ENCODE results near the gene KIF1C.

KIF1C gene

GRCh38 chr17:4950746-4951204, 47.0 kb upstream of the KIF1C start, which contains the start of gene ENO3:
Gene ENO3, plus strand, starts transcription at chr17:4951119. Its CDS starts 711 bp downstream, at chr17:4951830.
- no peak for DNase-seq (ENCODE audit: low spot score)
- in situ Hi-C loops (cut with MboI; ENCODE audit: low sequenced_read_pairs, unreplicated experiment): no loop called here
- TF ChIP-seq CTCF (IDR thresholded peaks at IDR 0.05; ENCODE audit: borderline replicate concordance, control extremely low read depth, extremely low read depth, insufficient read depth, missing control alignments): no peak

GRCh38 chr17:4951486-4951885, 46.3 kb upstream of the KIF1C start:
- no peak for DNase-seq (ENCODE audit: low spot score)
- in situ Hi-C loops (cut with MboI; ENCODE audit: low sequenced_read_pairs, unreplicated experiment): no loop called here
- TF ChIP-seq CTCF (IDR thresholded peaks at IDR 0.05; ENCODE audit: borderline replicate concordance, control extremely low read depth, extremely low read depth, insufficient read depth, missing control alignments): no peak

GRCh38 chr17:4953451-4953961, 44.2 kb upstream of the KIF1C start:
- in situ Hi-C loops (cut with MboI; ENCODE audit: low sequenced_read_pairs, unreplicated experiment): no loop called here
- DNase-seq (ENCODE audit: low spot score): no peak
- no peak for TF ChIP-seq CTCF (IDR thresholded peaks at IDR 0.05; ENCODE audit: borderline replicate concordance, control extremely low read depth, extremely low read depth, insufficient read depth, missing control alignments)

GRCh38 chr17:4955091-4955490, 42.7 kb upstream of the KIF1C start:
- in situ Hi-C loops (cut with MboI; ENCODE audit: low sequenced_read_pairs, unreplicated experiment): no loop called here
- no peak for TF ChIP-seq CTCF (IDR thresholded peaks at IDR 0.05; ENCODE audit: borderline replicate concordance, control extremely low read depth, extremely low read depth, insufficient read depth, missing control alignments)
- DNase-seq (ENCODE audit: low spot score): no peak

- DNase-seq (ENCODE audit: low spot score): no peak
- in situ Hi-C loops (cut with MboI; ENCODE audit: low sequenced_read_pairs, unreplicated experiment): no loop called here
- no peak for TF ChIP-seq CTCF (IDR thresholded peaks at IDR 0.05; ENCODE audit: borderline replicate concordance, control extremely low read depth, extremely low read depth, insufficient read depth, missing control alignments)
These were observed 41.2 kb upstream of the KIF1C start for GRCh38 chr17:4956493-4957061.

- DNase-seq (ENCODE audit: low spot score): no peak
- TF ChIP-seq CTCF (IDR thresholded peaks at IDR 0.05; ENCODE audit: borderline replicate concordance, control extremely low read depth, extremely low read depth, insufficient read depth, missing control alignments): no peak
- in situ Hi-C loops (cut with MboI; ENCODE audit: low sequenced_read_pairs, unreplicated experiment): no loop called here
These were observed 39.6 kb upstream of the KIF1C start for GRCh38 chr17:4958102-4958501.
